HG03432 (cell line): ENCODE results near the gene DLGAP1.
A peak's percentile ranks its signal among the peaks of the same experiment; 100 is the strongest.
"Not testable (repeated sequence)": the region's sequence is repeated elsewhere in the genome, so short reads cannot be mapped to it uniquely, and the experiment has no call there.

Experiments used
- ATAC-seq: cut with Tn5 transposase; IDR thresholded peaks from one replicate; pipeline ENCODE4 v1.9.1; 2021; ENCODE audit warnings: mild to moderate bottlenecking, moderate library complexity; ENCODE audit not compliant: unreplicated experiment

The DLGAP1 gene

GRCh38 chr18:3581890-3582289, 873.2 kb downstream of the DLGAP1 start:
- no peak for ATAC-seq

- ATAC-seq = not testable (repeated sequence)
These were observed 874.5 kb downstream of the DLGAP1 start for GRCh38 chr18:3580523-3581025.

- ATAC-seq = no peak
These were observed 875.4 kb downstream of the DLGAP1 start for GRCh38 chr18:3579701-3580100.

GRCh38 chr18:3578621-3579020, 876.5 kb downstream of the DLGAP1 start:
- ATAC-seq = no peak

GRCh38 chr18:3577281-3577855, 877.7 kb downstream of the DLGAP1 start:
- no peak for ATAC-seq

GRCh38 chr18:3572761-3573160, 882.3 kb downstream of the DLGAP1 start:
- no peak for ATAC-seq

- no peak for ATAC-seq
These were observed 888.3 kb downstream of the DLGAP1 start for GRCh38 chr18:3566851-3567250.

GRCh38 chr18:3560755-3561154, 894.4 kb downstream of the DLGAP1 start:
- no peak for ATAC-seq

- ATAC-seq = no peak
These were observed 900.2 kb downstream of the DLGAP1 start for GRCh38 chr18:3554811-3555427.

- ATAC-seq = no peak
These were observed 901.0 kb downstream of the DLGAP1 start for GRCh38 chr18:3554091-3554601.

GRCh38 chr18:3552305-3552704, 902.8 kb downstream of the DLGAP1 start:
- no peak for ATAC-seq

- ATAC-seq = no peak
These were observed 907.1 kb downstream of the DLGAP1 start for GRCh38 chr18:3547891-3548615.

GRCh38 chr18:3546106-3546505, 909.0 kb downstream of the DLGAP1 start:
- ATAC-seq = no peak

- ATAC-seq = no peak
These were observed 910.6 kb downstream of the DLGAP1 start for GRCh38 chr18:3544537-3544936.

- peak; percentile 97 for ATAC-seq
These were observed 913.3 kb downstream of the DLGAP1 start for GRCh38 chr18:3541549-3542386.

- no peak for ATAC-seq
These were observed 914.1 kb downstream of the DLGAP1 start for GRCh38 chr18:3540805-3541548.

GRCh38 chr18:3538954-3539617, 916.0 kb downstream of the DLGAP1 start:
- no peak for ATAC-seq

- no peak for ATAC-seq
These were observed 916.7 kb downstream of the DLGAP1 start for GRCh38 chr18:3538456-3538855.

- no peak for ATAC-seq
These were observed 924.3 kb downstream of the DLGAP1 start for GRCh38 chr18:3530807-3531206.

- no peak for ATAC-seq
These were observed 925.5 kb downstream of the DLGAP1 start for GRCh38 chr18:3529601-3530000.
